Measurements from ENCODE around the gene LANCL3.

LANCL3 gene

DNA sequence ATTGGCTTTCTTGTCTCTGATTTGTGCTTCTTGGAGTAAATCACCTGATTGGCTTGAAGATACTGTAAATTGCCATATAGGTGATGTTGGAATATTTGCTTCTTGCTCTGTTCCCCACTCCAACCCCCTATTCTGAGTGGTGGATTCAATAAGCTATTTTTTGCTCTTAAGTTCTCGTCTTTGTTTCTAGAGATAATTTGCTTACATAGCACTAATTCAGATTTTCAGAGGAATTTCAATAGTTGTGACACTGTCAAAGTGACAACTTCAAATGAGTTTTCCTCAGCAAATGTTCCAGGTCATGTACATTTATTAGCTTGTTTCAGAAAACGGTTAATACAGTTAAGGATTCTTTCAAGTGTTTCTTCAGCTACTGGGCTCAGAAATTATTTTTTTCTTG, 18.6 kb downstream of the LANCL3 start:
- Histone ChIP-seq H2BK12ac (ENCODE audit: low read length in 2 of 2) (no peak overlapping the region), H3K18ac (ENCODE audit: low read depth in 1 of 2, low read length in 2 of 2) (no peak overlapping the region), H3K4me3 (ENCODE audit: insufficient read depth in 1 of 2, low read depth in 1 of 2, low read length in 2 of 2) (no peak overlapping the region), H3K79me1 (replicated peaks; ENCODE audit: low read length, poor library complexity, severe bottlenecking) (no peaks in the 10 kb centered on the region), H2BK5ac (ENCODE audit: low read depth, low read length, poor library complexity, severe bottlenecking) (no peak overlapping the region), H3K27ac (ENCODE audit: low read length, poor library complexity, severe bottlenecking) (no peak overlapping the region), H2AFZ (ENCODE audit: low read depth, low read length) (no peak overlapping the region), H3K4me1 (ENCODE audit: control insufficient read depth, insufficient read depth, low read depth, low read length) (no peaks in the 10 kb centered on the region), H3K36me3 (ENCODE audit: control insufficient read depth in 1 of 2, insufficient read depth in 2 of 2, low read depth in 1 of 2, low read length in 2 of 2) (no peaks in the 10 kb centered on the region), H3K9me3 (ENCODE audit: control insufficient read depth, low read length) (no peaks in the 10 kb centered on the region), H2BK120ac (ENCODE audit: low read depth, low read length) (no peak overlapping the region), H4K91ac (ENCODE audit: low read length) (no peak overlapping the region), H3K23ac (ENCODE audit: low read length in 2 of 2) (no peak overlapping the region), H2BK15ac (ENCODE audit: low read depth, poor library complexity, severe bottlenecking) (no peak overlapping the region), H3K14ac (ENCODE audit: low read length in 2 of 2) (no peak overlapping the region), H2AK5ac (ENCODE audit: low read length, severe bottlenecking) (no peak overlapping the region), H3K27me3 (ENCODE audit: control insufficient read depth in 1 of 2, insufficient read depth in 1 of 2, low read length in 2 of 2) (peaks cover 0 to 3% of the 10 kb centered on the region in 2 experiments), H4K8ac (ENCODE audit: low read length) (no peak overlapping the region), H3K4ac (ENCODE audit: low read depth in 1 of 2, low read length in 2 of 2) (no peak overlapping the region), H3K4me2 (ENCODE audit: low read length, poor library complexity, severe bottlenecking) (no peak overlapping the region), H3K9ac (ENCODE audit: low read length) (no peak overlapping the region)
- WGBS, result no CpG with 5 or more reads among the region's 2 CpGs
- no peak for DNase-seq

DNA sequence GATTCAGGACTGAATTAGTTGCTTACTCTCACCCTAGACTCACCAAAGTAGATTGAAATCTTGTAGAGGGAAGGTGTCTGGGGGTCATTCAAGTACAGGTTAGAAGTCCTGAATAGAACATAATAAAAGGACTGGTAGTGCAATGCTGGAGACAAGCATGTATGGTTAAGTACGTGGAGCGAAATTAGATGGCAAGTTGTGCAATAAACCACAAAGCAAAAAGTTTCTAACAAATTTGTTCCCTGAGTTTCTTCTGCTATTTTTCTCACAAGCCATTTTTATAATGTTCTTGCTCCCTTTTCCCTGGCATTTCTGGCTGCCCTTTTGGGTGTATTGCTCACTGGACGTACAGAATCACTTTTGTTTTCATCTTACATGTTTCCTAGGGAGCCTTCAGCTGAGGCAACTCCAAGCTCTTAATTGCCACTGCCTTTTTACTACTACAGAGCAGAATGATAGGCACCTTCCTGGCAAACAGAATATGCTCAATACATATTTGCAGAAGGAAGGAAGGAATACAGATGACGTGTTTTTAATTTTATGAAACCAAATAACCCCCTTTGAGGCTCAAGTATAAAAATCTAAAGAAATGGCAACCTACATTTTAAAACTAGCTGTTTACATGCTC, 23.4 kb downstream of the LANCL3 start:
- Histone ChIP-seq H3K18ac (ENCODE audit: low read depth in 1 of 2, low read length in 2 of 2) (no peak overlapping the region), H4K8ac (ENCODE audit: low read length) (no peak overlapping the region), H3K23ac (ENCODE audit: low read length in 2 of 2) (no peak overlapping the region), H3K9me3 (ENCODE audit: control insufficient read depth, low read length) (no peaks in the 10 kb centered on the region), H2BK12ac (ENCODE audit: low read length in 2 of 2) (no peak overlapping the region), H2BK15ac (ENCODE audit: low read depth, poor library complexity, severe bottlenecking) (no peak overlapping the region), H3K4me3 (ENCODE audit: insufficient read depth in 1 of 2, low read depth in 1 of 2, low read length in 2 of 2) (no peak overlapping the region), H3K14ac (ENCODE audit: low read length in 2 of 2) (no peak overlapping the region), H2AK5ac (ENCODE audit: low read length, severe bottlenecking) (no peak overlapping the region), H4K91ac (ENCODE audit: low read length) (no peak overlapping the region), H2BK5ac (ENCODE audit: low read depth, low read length, poor library complexity, severe bottlenecking) (no peak overlapping the region), H3K4me2 (ENCODE audit: low read length, poor library complexity, severe bottlenecking) (no peak overlapping the region), H3K9ac (ENCODE audit: low read length) (no peak overlapping the region), H3K27ac (ENCODE audit: low read length, poor library complexity, severe bottlenecking) (no peak overlapping the region), H2AFZ (ENCODE audit: low read depth, low read length) (no peak overlapping the region), H3K4me1 (ENCODE audit: control insufficient read depth, insufficient read depth, low read depth, low read length) (no peaks in the 10 kb centered on the region), H2BK120ac (ENCODE audit: low read depth, low read length) (no peak overlapping the region), H3K4ac (ENCODE audit: low read depth in 1 of 2, low read length in 2 of 2) (no peak overlapping the region), H3K36me3 (ENCODE audit: control insufficient read depth in 1 of 2, insufficient read depth in 2 of 2, low read depth in 1 of 2, low read length in 2 of 2) (no peaks in the 10 kb centered on the region), H3K79me1 (replicated peaks; ENCODE audit: low read length, poor library complexity, severe bottlenecking) (no peaks in the 10 kb centered on the region), H3K27me3 (ENCODE audit: control insufficient read depth in 1 of 2, insufficient read depth in 1 of 2, low read length in 2 of 2) (peaks cover 0 to 6% of the 10 kb centered on the region in 2 experiments)
- DNase-seq, result no peak
- 83% methylated on average over 3 of the region's 4 CpGs for WGBS

GRCh38 chrX:37599729-37600128, 28.3 kb downstream of the LANCL3 start:
- no peak for DNase-seq
- Histone ChIP-seq H3K4ac (ENCODE audit: low read depth in 1 of 2, low read length in 2 of 2) (no peak overlapping the region), H2BK12ac (ENCODE audit: low read length in 2 of 2) (no peak overlapping the region), H3K36me3 (ENCODE audit: control insufficient read depth in 1 of 2, insufficient read depth in 2 of 2, low read depth in 1 of 2, low read length in 2 of 2) (no peaks in the 10 kb centered on the region), H3K27ac (ENCODE audit: low read length, poor library complexity, severe bottlenecking) (no peak overlapping the region), H2BK5ac (ENCODE audit: low read depth, low read length, poor library complexity, severe bottlenecking) (no peak overlapping the region), H3K27me3 (ENCODE audit: control insufficient read depth in 1 of 2, insufficient read depth in 1 of 2, low read length in 2 of 2) (peaks cover 0 to 9% of the 10 kb centered on the region in 2 experiments), H3K4me1 (ENCODE audit: control insufficient read depth, insufficient read depth, low read depth, low read length) (no peaks in the 10 kb centered on the region), H3K14ac (ENCODE audit: low read length in 2 of 2) (no peak overlapping the region), H3K9me3 (ENCODE audit: control insufficient read depth, low read length) (no peaks in the 10 kb centered on the region), H4K91ac (ENCODE audit: low read length) (no peak overlapping the region), H3K79me1 (replicated peaks; ENCODE audit: low read length, poor library complexity, severe bottlenecking) (no peaks in the 10 kb centered on the region), H2AFZ (ENCODE audit: low read depth, low read length) (no peak overlapping the region), H3K9ac (ENCODE audit: low read length) (no peak overlapping the region), H3K4me3 (ENCODE audit: insufficient read depth in 1 of 2, low read depth in 1 of 2, low read length in 2 of 2) (no peak overlapping the region), H4K8ac (ENCODE audit: low read length) (no peak overlapping the region), H3K4me2 (ENCODE audit: low read length, poor library complexity, severe bottlenecking) (no peak overlapping the region), H2BK15ac (ENCODE audit: low read depth, poor library complexity, severe bottlenecking) (no peak overlapping the region), H2AK5ac (ENCODE audit: low read length, severe bottlenecking) (no peak overlapping the region), H3K23ac (ENCODE audit: low read length in 2 of 2) (no peak overlapping the region), H3K18ac (ENCODE audit: low read depth in 1 of 2, low read length in 2 of 2) (no peak overlapping the region), H2BK120ac (ENCODE audit: low read depth, low read length) (no peak overlapping the region)
- WGBS, result no CpG with 5 or more reads among the region's 2 CpGs

GRCh38 chrX:37603938-37604409, 32.5 kb downstream of the LANCL3 start:
- Histone ChIP-seq H3K23ac (ENCODE audit: low read length in 2 of 2) (no peak overlapping the region), H3K9ac (ENCODE audit: low read length) (no peak overlapping the region), H2AFZ (ENCODE audit: low read depth, low read length) (no peak overlapping the region), H3K14ac (ENCODE audit: low read length in 2 of 2) (no peak overlapping the region), H3K79me1 (replicated peaks; ENCODE audit: low read length, poor library complexity, severe bottlenecking) (no peaks in the 10 kb centered on the region), H3K18ac (ENCODE audit: low read depth in 1 of 2, low read length in 2 of 2) (no peak overlapping the region), H3K4ac (ENCODE audit: low read depth in 1 of 2, low read length in 2 of 2) (no peak overlapping the region), H3K4me3 (ENCODE audit: insufficient read depth in 1 of 2, low read depth in 1 of 2, low read length in 2 of 2) (no peak overlapping the region), H2BK5ac (ENCODE audit: low read depth, low read length, poor library complexity, severe bottlenecking) (no peak overlapping the region), H3K4me2 (ENCODE audit: low read length, poor library complexity, severe bottlenecking) (no peak overlapping the region), H3K36me3 (ENCODE audit: control insufficient read depth in 1 of 2, insufficient read depth in 2 of 2, low read depth in 1 of 2, low read length in 2 of 2) (no peaks in the 10 kb centered on the region), H4K8ac (ENCODE audit: low read length) (no peak overlapping the region), H3K4me1 (ENCODE audit: control insufficient read depth, insufficient read depth, low read depth, low read length) (no peaks in the 10 kb centered on the region), H3K27ac (ENCODE audit: low read length, poor library complexity, severe bottlenecking) (no peak overlapping the region), H2BK12ac (ENCODE audit: low read length in 2 of 2) (no peak overlapping the region), H4K91ac (ENCODE audit: low read length) (no peak overlapping the region), H2BK120ac (ENCODE audit: low read depth, low read length) (no peak overlapping the region), H3K9me3 (ENCODE audit: control insufficient read depth, low read length) (no peaks in the 10 kb centered on the region), H2AK5ac (ENCODE audit: low read length, severe bottlenecking) (no peak overlapping the region), H3K27me3 (ENCODE audit: control insufficient read depth in 1 of 2, insufficient read depth in 1 of 2, low read length in 2 of 2) (peaks cover 0 to 5% of the 10 kb centered on the region in 2 experiments), H2BK15ac (ENCODE audit: low read depth, poor library complexity, severe bottlenecking) (no peak overlapping the region)
- DNase-seq, result no peak
- 100% methylated on average over 1 of the region's 1 CpG for WGBS
